OCI-LY1 (cell line): Measurements from ENCODE around the gene ACER3.

Experiments used
- H2AFZ ChIP-seq: fragments of 200-600 bp; sonication (generic), shearing (Covaris generic); 2 replicates; pipeline ENCODE4 v1.6.0; 2014; ENCODE audit warnings: antibody characterized with exemption, mild to moderate bottlenecking, low read length
- H3F3A ChIP-seq: fragments of 200-600 bp; sonication (generic), shearing (Covaris generic); 2 replicates; pipeline ENCODE4 v1.6.0; 2014; ENCODE audit warnings: mild to moderate bottlenecking, antibody characterized with exemption, low read length, moderate library complexity; ENCODE audit not compliant: insufficient read depth
- H3K27ac ChIP-seq: fragments of 200-600 bp; sonication (generic); 2 replicates; pipeline ENCODE4 v1.5.1; 2014; ENCODE audit warnings: low read length, mixed run types, mild to moderate bottlenecking, low read depth; ENCODE audit not compliant: poor library complexity, severe bottlenecking
- H3K27me3 ChIP-seq: fragments of 200-600 bp; sonication (generic); 2 replicates; pipeline ENCODE4 v1.6.0; 2014; ENCODE audit warnings: antibody characterized with exemption, mild to moderate bottlenecking, low read length, moderate library complexity; ENCODE audit not compliant: insufficient read depth
- H3K36me3 ChIP-seq: fragments of 200-600 bp; sonication (generic); 2 replicates; pipeline ENCODE4 v1.6.1; 2014; ENCODE audit warnings: mild to moderate bottlenecking, antibody characterized with exemption, low read length, moderate library complexity, mixed read lengths; ENCODE audit not compliant: insufficient read depth
- H3K4me1 ChIP-seq: fragments of 200-600 bp; sonication (generic); 2 replicates; pipeline ENCODE4 v1.5.1; 2014; ENCODE audit warnings: mild to moderate bottlenecking, low read length, moderate library complexity; ENCODE audit not compliant: insufficient read depth, severe bottlenecking
- H3K4me2 ChIP-seq: fragments of 200-600 bp; sonication (generic), shearing (Covaris generic); 2 replicates; pipeline ENCODE4 v1.6.1; 2014; ENCODE audit warnings: low read length
- H3K4me3 ChIP-seq: fragments of 200-600 bp; sonication (generic); 2 replicates; pipeline ENCODE4 v1.5.1; 2014; ENCODE audit warnings: low read length, low read depth, mild to moderate bottlenecking, mixed read lengths; ENCODE audit not compliant: poor library complexity, severe bottlenecking
- H3K79me2 ChIP-seq: fragments of 200-600 bp; shearing (Covaris generic); 2 replicates; pipeline ENCODE4 v1.6.1; 2016; ENCODE audit warnings: mixed run types, low read length, mixed read lengths; ENCODE audit not compliant: insufficient read depth
- H3K9ac ChIP-seq: fragments of 200-600 bp; sonication (generic), shearing (Covaris generic); 2 replicates; pipeline ENCODE4 v1.6.1; 2014; ENCODE audit warnings: mild to moderate bottlenecking, low read length, mixed read lengths
- H3K9me2 ChIP-seq: fragments of 200-600 bp; sonication (generic), shearing (Covaris generic); 2 replicates; pipeline ENCODE4 v1.6.1; 2014; ENCODE audit warnings: low read depth, mild to moderate bottlenecking, low read length, mixed read lengths
- H3K9me3 ChIP-seq: fragments of 200-600 bp; shearing (Covaris generic); 2 replicates; pipeline ENCODE4 v1.6.1; 2014; ENCODE audit warnings: low read length, mixed read lengths
- H4K20me1 ChIP-seq: fragments of 200-600 bp; sonication (generic), shearing (Covaris generic); 2 replicates; pipeline ENCODE4 v1.6.0; 2016; ENCODE audit warnings: mild to moderate bottlenecking, low read length; ENCODE audit not compliant: insufficient read depth
- CTCF ChIP-seq: fragments of 200-600 bp; sonication (generic), shearing (Covaris generic); IDR thresholded peaks from 2 replicates; pipeline ENCODE4 v1.5.1; 2017; ENCODE audit warnings: mild to moderate bottlenecking, antibody characterized with exemption, low read length, moderate library complexity, mixed read lengths
- EZH2 ChIP-seq: fragments of 200-600 bp; sonication (generic), shearing (Covaris generic); IDR thresholded peaks from 2 replicates; pipeline ENCODE4 v1.8.0; 2017; ENCODE audit warnings: borderline replicate concordance, mixed run types, mild to moderate bottlenecking, antibody characterized with exemption, low read length, moderate library complexity, mixed read lengths

The ACER3 gene

GRCh38 chr11:76978239-76978638 is 117.5 kb downstream of the ACER3 start:
- Histone ChIP-seq H3K9me3 (no peaks in the 10 kb centered on the region), H3K9ac (no peak overlapping the region), H3K36me3 (no peaks in the 10 kb centered on the region; the same call in 1 of the 2 replicates), H4K20me1 (no peaks in the 10 kb centered on the region), H3K4me2 (no peak overlapping the region), H3K4me1 (no peaks in the 10 kb centered on the region), H2AFZ (no peak overlapping the region), H3K79me2 (no peaks in the 10 kb centered on the region), H3K27ac (no peak overlapping the region), H3K9me2 (no peaks in the 10 kb centered on the region), H3K27me3 (no peaks in the 10 kb centered on the region), H3K4me3 (no peak overlapping the region), H3F3A (no peaks in the 10 kb centered on the region)
- TF ChIP-seq CTCF (no peak), EZH2 (no peak)

GRCh38 chr11:76978818-76979217 is 118.1 kb downstream of the ACER3 start:
- Histone ChIP-seq H3K9me3 (no peaks in the 10 kb centered on the region), H4K20me1 (no peaks in the 10 kb centered on the region), H3K4me1 (no peaks in the 10 kb centered on the region), H3K4me2 (no peak overlapping the region), H3K27ac (no peak overlapping the region), H3F3A (no peaks in the 10 kb centered on the region), H2AFZ (no peak overlapping the region), H3K4me3 (no peak overlapping the region), H3K79me2 (no peaks in the 10 kb centered on the region), H3K9ac (no peak overlapping the region), H3K9me2 (no peaks in the 10 kb centered on the region), H3K36me3 (no peaks in the 10 kb centered on the region; the same call in 1 of the 2 replicates), H3K27me3 (no peaks in the 10 kb centered on the region)
- TF ChIP-seq EZH2 (no peak), CTCF (no peak)

GRCh38 chr11:76980196-76980595 is 119.5 kb downstream of the ACER3 start:
- no peaks in the 10 kb centered on the region for H3K27me3 ChIP-seq
- no peak overlapping the region for H2AFZ ChIP-seq
- no peak overlapping the region for H3K27ac ChIP-seq
- no peaks in the 10 kb centered on the region for H3K9me2 ChIP-seq
- no peak overlapping the region for H3K4me2 ChIP-seq
- H3K9ac ChIP-seq, result no peak overlapping the region
- H3K4me1 ChIP-seq, result no peaks in the 10 kb centered on the region
- no peaks in the 10 kb centered on the region for H4K20me1 ChIP-seq
- no peaks in the 10 kb centered on the region for H3K9me3 ChIP-seq
- TF ChIP-seq EZH2 (no peak), CTCF (no peak)
- H3K36me3 ChIP-seq, result no peaks in the 10 kb centered on the region; the same call in 1 of the 2 replicates
- no peak overlapping the region for H3K4me3 ChIP-seq
- H3F3A ChIP-seq, result no peaks in the 10 kb centered on the region
- no peaks in the 10 kb centered on the region for H3K79me2 ChIP-seq
